Endothelial cell of umbilical vein (primary cell): ENCODE measurements around the gene SON. TPM values are rescaled to one million over a fixed set of nuclear protein-coding genes. Genes with fewer than 3 reads are reported as not detected.
"Not testable (repeated sequence)": the region's sequence is repeated elsewhere in the genome, so short reads cannot be mapped to it uniquely, and the experiment has no call there.

Experiments used
- BruUV-seq: library from RNA; stranded (reverse); fragments of 400-500 nt; replicated peaks from 2 replicates; lab custom pipeline; 2021; lab: Mats Ljungman, UMichigan
- CTCF ChIA-PET: fragments of 300-600, 350-600 bp; sonication (Branson Sonifier 250); formaldehyde crosslinking; loops from one replicate; lab custom pipeline; 2021; ENCODE audit warnings: antibody characterized with exemption, inconsistent platforms; lab: Charles Lee
- POLR2A ChIA-PET: fragments of 300-600, 350-600 bp; sonication (Branson Sonifier 250); formaldehyde crosslinking; loops from one replicate; lab custom pipeline; 2021; ENCODE audit warnings: antibody characterized with exemption, inconsistent platforms; lab: Charles Lee
- DNase-seq: peaks from one replicate; pipeline ENCODE4 v3.0.0-alpha.2; 2011; ENCODE audit warnings: low read depth, low spot score
- FAIRE-seq: peaks from 2 replicates; lab custom pipeline; 2011; peaks lifted over from hg19 to GRCh38; lab: Jason Lieb, UNC
- H2AFZ ChIP-seq: 2 replicates; pipeline ENCODE4 v1.6.0; 2012; ENCODE audit warnings: low read depth, low read length, control low read depth, inconsistent platforms
- H3K27ac ChIP-seq: 2 replicates; pipeline ENCODE4 v1.5.1; 2011; ENCODE audit warnings: low read depth, mild to moderate bottlenecking, control low read depth, low read length, moderate library complexity; ENCODE audit not compliant: insufficient read depth
- H3K27me3 ChIP-seq, 2 experiments: 2 replicates each; pipeline versions ENCODE4 v1.6.0 to v1.6.1; 2011; ENCODE audit warnings: low read length in 2 of 2, mixed read lengths in 1 of 2; ENCODE audit not compliant: control insufficient read depth in 2 of 2, insufficient read depth in 2 of 2
- H3K36me3 ChIP-seq, 2 experiments: 2 replicates in 1 of 2; 3 replicates in 1 of 2; pipeline ENCODE4 v1.5.1; 2011; ENCODE audit warnings: low read length in 2 of 2, mild to moderate bottlenecking in 1 of 2, moderate library complexity in 1 of 2; ENCODE audit not compliant: control insufficient read depth in 2 of 2, insufficient read depth in 2 of 2; ENCODE audit errors: extremely low read depth in 1 of 2
- H3K4me1 ChIP-seq: 3 replicates; pipeline ENCODE4 v1.5.1; 2011; ENCODE audit warnings: mild to moderate bottlenecking, low read length; ENCODE audit not compliant: control insufficient read depth, insufficient read depth; ENCODE audit errors: extremely low read depth
- H3K4me2 ChIP-seq: 2 replicates; pipeline ENCODE4 v1.6.1; 2011; ENCODE audit warnings: low read length, control low read depth, mixed read lengths; ENCODE audit not compliant: insufficient read depth
- H3K4me3 ChIP-seq, 3 experiments: fragments of 200-600 bp in 1 of 3; sonication (generic), shearing (Covaris generic) in 1 of 3; replicated peaks in 1 of 3; 2 replicates each; pipeline ENCODE4 v1.5.1; 2011 to 2016; ENCODE audit warnings: control low read depth in 3 of 3, low read length in 3 of 3, mild to moderate bottlenecking in 2 of 3, inconsistent platforms in 1 of 3, low read depth in 1 of 3, moderate library complexity in 1 of 3; ENCODE audit not compliant: insufficient read depth in 1 of 3
- H3K79me2 ChIP-seq: 2 replicates; pipeline ENCODE4 v1.6.0; 2012; ENCODE audit warnings: low read length, inconsistent platforms; ENCODE audit not compliant: control insufficient read depth, insufficient read depth
- H3K9ac ChIP-seq: replicated peaks from 2 replicates; pipeline ENCODE3; 2011; ENCODE audit warnings: low read length, control low read depth; ENCODE audit not compliant: insufficient read depth; ENCODE audit errors: extremely low read depth
- H3K9me1 ChIP-seq: replicated peaks from 3 replicates; pipeline ENCODE4 v1.6.0; 2011; ENCODE audit warnings: mild to moderate bottlenecking, low read length; ENCODE audit not compliant: control insufficient read depth, insufficient read depth; ENCODE audit errors: extremely low read depth
- H3K9me3 ChIP-seq: replicated peaks from 2 replicates; pipeline ENCODE4 v1.5.1; 2012; ENCODE audit warnings: low read length, inconsistent platforms; ENCODE audit not compliant: control insufficient read depth, insufficient read depth
- H4K20me1 ChIP-seq: replicated peaks from 2 replicates; pipeline ENCODE3; 2011; ENCODE audit warnings: mild to moderate bottlenecking, low read length; ENCODE audit not compliant: control insufficient read depth, insufficient read depth; ENCODE audit errors: extremely low read depth
- JUN ChIP-seq: IDR thresholded peaks from 2 replicates; pipeline ENCODE4 v1.6.1; 2011; ENCODE audit warnings: borderline replicate concordance, low read depth; ENCODE audit not compliant: insufficient read length, insufficient read depth
- dilution Hi-C: fragments of 300-500 bp; cut with MboI; formaldehyde crosslinking; loops from one replicate; pipeline ENCODE4 v1.15.0; 2019; ENCODE audit warnings: low sequenced_read_pairs; ENCODE audit not compliant: extremely low pct_ligation_motif_present
- intact Hi-C: fragments of 100-400 bp; cut with micrococcal nuclease; formaldehyde crosslinking; loops from one replicate; pipeline ENCODE4 v1.10.0; 2022
- polyA plus RNA-seq, 4 experiments: library from polyadenylated mRNA; depleted of rRNA in 3 of 4; stranded (reverse) in 3 of 4; unstranded in 1 of 4; fragments of >200 nt; gene quantifications; 2 replicates each; pipeline versions ENCODE4 v1.2.1 to v1.2.3, GENCODE V29; 2011 to 2012; ENCODE audit warnings: missing spikeins in 1 of 4
- total RNA-seq: library from RNA; stranded (reverse); gene quantifications from 2 replicates; pipeline ENCODE4 v1.2.3, GENCODE V29; 2021

SON gene
- total and polyA plus RNA-seq, 2 donors (not counting 3 experiments of a cell fraction or from before 2014, with no cell fraction given): 107 to 304 TPM

DNA sequence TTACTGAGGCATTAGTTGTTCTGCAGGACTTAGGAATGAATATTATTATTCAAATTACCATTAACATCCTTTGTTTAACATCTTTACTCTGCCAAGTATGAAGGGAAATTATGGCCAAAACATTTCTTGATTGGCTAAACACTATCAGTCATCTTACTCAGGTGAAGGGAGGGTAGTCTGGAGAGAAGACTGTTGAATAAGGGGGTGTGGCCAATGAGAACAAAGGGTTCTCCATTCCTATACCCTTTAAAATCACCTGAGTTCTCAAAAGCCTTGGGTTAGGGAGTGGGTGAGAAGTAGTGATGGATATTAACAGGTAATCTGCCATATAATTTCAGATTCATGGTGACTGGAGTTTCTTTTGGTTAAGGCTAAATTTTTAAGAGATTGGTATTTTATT is 79.4 kb downstream of the SON start:
- no peak overlapping the region for H2AFZ ChIP-seq
- no TSS peak for BruUV-seq
- H3K79me2 ChIP-seq: no peaks in the 10 kb centered on the region
- no peak for DNase-seq
- no peaks in the 10 kb centered on the region for H3K4me1 ChIP-seq
- no peaks in the 10 kb centered on the region for H3K9me1 ChIP-seq
- H3K9ac ChIP-seq: no peak overlapping the region
- H4K20me1 ChIP-seq: no peaks in the 10 kb centered on the region
- ChIA-PET CTCF (interaction anchor here (3.3 kb wide), 1 partner anchor 16 kb away, joined by 23 read pairs; no protein-coding TSS in a partner anchor), POLR2A (no interaction called here)
- H3K4me3 ChIP-seq: no peak overlapping the region
- intact Hi-C loops: no loop called here
- FAIRE-seq: no peak
- H3K9me3 ChIP-seq: no peaks in the 10 kb centered on the region
- dilution Hi-C loops: no loop called here
- H3K27ac ChIP-seq: no peak overlapping the region
- peaks cover 0 to 5% of the 10 kb centered on the region in 2 experiments for H3K36me3 ChIP-seq
- H3K4me2 ChIP-seq: no peak overlapping the region
- H3K27me3 ChIP-seq: no peaks in the 10 kb centered on the region
- TF ChIP-seq JUN: no peak

GRCh38 chr21:33626151-33626550 is 83.3 kb downstream of the SON start:
- intact Hi-C loops, H2AFZ ChIP-seq: not testable (repeated sequence)
- CTCF ChIA-PET: interaction anchor here (3.1 kb wide), 1 partner anchor 20 kb away, joined by 14 read pairs; no protein-coding TSS in a partner anchor

More at GRCh38 chr21:33626151-33626550, 83.3 kb downstream of the SON start:
- H3K4me2 ChIP-seq, H3K4me1 ChIP-seq, dilution Hi-C loops, H3K4me3 ChIP-seq, BruUV-seq, FAIRE-seq, H3K79me2 ChIP-seq, H3K9me3 ChIP-seq, POLR2A ChIA-PET, H3K9ac ChIP-seq, H3K27ac ChIP-seq, H4K20me1 ChIP-seq, H3K9me1 ChIP-seq, H3K36me3 ChIP-seq, DNase-seq, H3K27me3 ChIP-seq: not testable (repeated sequence)

Other genes with a start within 250 kb of the SON start
- gene IFNAR1, start 218.1 kb upstream of the SON start, total RNA-seq: 44.6 and 47.8 TPM in 2 replicates
- gene IFNAR1, start 218.1 kb upstream of the SON start, polyA plus RNA-seq: 7.1 and 16.2 TPM in 2 replicates
- gene IFNGR2, start 139.6 kb upstream of the SON start, total RNA-seq: 46.1 and 47.3 TPM in 2 replicates
- 44.2 and 55.3 TPM in 2 replicates for gene IFNGR2, start 139.6 kb upstream of the SON start, polyA plus RNA-seq
- gene TMEM50B, start 63.1 kb upstream of the SON start, total RNA-seq: 29.3 and 29.7 TPM in 2 replicates
- 17.3 and 25.1 TPM in 2 replicates for gene TMEM50B, start 63.1 kb upstream of the SON start, polyA plus RNA-seq
- gene DNAJC28, start 51.3 kb upstream of the SON start, total RNA-seq: 0.82 and 1.0 TPM in 2 replicates
- 0.19 and 0.32 TPM in 2 replicates for gene DNAJC28, start 51.3 kb upstream of the SON start, polyA plus RNA-seq
- gene GART, start 921 bp upstream of the SON start, total RNA-seq: 98.7 and 112 TPM in 2 replicates
- gene GART, start 921 bp upstream of the SON start, polyA plus RNA-seq: 8.7 and 12.0 TPM in 2 replicates
- gene DONSON, start 45.6 kb downstream of the SON start, total RNA-seq: 25.7 and 29.4 TPM in 2 replicates
- gene DONSON, start 45.6 kb downstream of the SON start, polyA plus RNA-seq: 12.1 and 14.3 TPM in 2 replicates
- gene CRYZL1, start 98.7 kb downstream of the SON start, total RNA-seq: 41.1 and 42.1 TPM in 2 replicates
- gene CRYZL1, start 98.7 kb downstream of the SON start, polyA plus RNA-seq: 20.7 and 26.4 TPM in 2 replicates
- 86.8 and 91.9 TPM in 2 replicates for gene ITSN1, start 99.5 kb downstream of the SON start, total RNA-seq
- gene ITSN1, start 99.5 kb downstream of the SON start, polyA plus RNA-seq: 62.1 and 72.2 TPM in 2 replicates